Measurements from ENCODE around the gene COBL.

Gene COBL

DNA sequence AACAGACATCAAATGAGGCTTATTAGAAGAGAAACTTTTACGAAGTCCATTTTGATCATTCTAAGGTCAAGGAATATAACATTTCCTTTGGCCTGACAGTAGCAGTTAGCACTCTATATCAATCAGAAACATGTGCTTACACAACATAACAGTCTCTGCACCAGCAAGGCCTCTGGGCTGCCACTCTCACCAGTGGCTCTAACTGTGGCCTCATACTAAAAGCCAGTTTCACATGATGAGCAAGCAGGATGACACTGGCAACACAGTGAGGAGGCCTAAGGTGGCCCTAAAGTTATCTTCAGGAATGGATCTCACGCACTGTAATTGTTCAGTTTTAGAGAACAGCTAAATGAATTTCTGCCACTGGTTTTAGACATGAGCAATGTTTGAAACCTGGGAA lies 126.8 kb downstream of the COBL start:
- Mint-ChIP-seq H3K4me1 (peaks cover 12% of the 10 kb centered on the region), H3K9me3 (no peaks in the 10 kb centered on the region), H3K4me3 (no peak overlapping the region), H3K27me3 (ENCODE audit: low read depth, poor library complexity) (peaks cover under 1% of the 10 kb centered on the region), H3K36me3 (ENCODE audit: low read depth) (no peaks in the 10 kb centered on the region), H3K27ac (no peak overlapping the region)
- no peak for DNase-seq
- TF ChIP-seq, protein P1, sequence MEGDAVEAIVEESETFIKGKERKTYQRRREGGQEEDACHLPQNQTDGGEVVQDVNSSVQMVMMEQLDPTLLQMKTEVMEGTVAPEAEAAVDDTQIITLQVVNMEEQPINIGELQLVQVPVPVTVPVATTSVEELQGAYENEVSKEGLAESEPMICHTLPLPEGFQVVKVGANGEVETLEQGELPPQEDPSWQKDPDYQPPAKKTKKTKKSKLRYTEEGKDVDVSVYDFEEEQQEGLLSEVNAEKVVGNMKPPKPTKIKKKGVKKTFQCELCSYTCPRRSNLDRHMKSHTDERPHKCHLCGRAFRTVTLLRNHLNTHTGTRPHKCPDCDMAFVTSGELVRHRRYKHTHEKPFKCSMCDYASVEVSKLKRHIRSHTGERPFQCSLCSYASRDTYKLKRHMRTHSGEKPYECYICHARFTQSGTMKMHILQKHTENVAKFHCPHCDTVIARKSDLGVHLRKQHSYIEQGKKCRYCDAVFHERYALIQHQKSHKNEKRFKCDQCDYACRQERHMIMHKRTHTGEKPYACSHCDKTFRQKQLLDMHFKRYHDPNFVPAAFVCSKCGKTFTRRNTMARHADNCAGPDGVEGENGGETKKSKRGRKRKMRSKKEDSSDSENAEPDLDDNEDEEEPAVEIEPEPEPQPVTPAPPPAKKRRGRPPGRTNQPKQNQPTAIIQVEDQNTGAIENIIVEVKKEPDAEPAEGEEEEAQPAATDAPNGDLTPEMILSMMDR (IDR thresholded peaks at IDR 0.05): no peak

DNA sequence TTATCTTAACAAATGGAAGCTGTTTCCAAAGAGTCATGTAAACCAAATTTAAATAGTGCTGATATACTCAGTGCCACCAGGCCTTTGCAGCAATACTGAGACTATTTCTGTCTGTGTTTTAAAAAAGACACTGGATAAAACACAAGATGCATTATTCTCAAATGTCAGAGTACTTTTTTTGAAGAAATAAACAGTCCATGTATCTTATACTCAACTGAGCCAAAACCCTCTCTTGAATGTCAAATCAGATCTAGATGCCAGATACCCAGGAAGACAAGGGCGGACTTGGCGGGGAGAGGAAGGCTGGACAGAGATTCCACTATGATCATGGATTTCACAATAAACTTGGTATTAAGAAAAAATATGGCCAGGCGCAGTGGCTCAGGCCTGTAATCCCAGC lies 127.6 kb downstream of the COBL start:
- no peak overlapping the region for H3K27ac Mint-ChIP-seq
- no peaks in the 10 kb centered on the region for H3K9me3 Mint-ChIP-seq
- DNase-seq: no peak
- H3K36me3 Mint-ChIP-seq (ENCODE audit: low read depth): no peaks in the 10 kb centered on the region
- TF ChIP-seq, protein P1 (IDR thresholded peaks at IDR 0.05): no peak
- no peaks in the 10 kb centered on the region for H3K27me3 Mint-ChIP-seq (ENCODE audit: low read depth, poor library complexity)
- H3K4me3 Mint-ChIP-seq: no peak overlapping the region
- H3K4me1 Mint-ChIP-seq: peaks cover 12% of the 10 kb centered on the region

DNA sequence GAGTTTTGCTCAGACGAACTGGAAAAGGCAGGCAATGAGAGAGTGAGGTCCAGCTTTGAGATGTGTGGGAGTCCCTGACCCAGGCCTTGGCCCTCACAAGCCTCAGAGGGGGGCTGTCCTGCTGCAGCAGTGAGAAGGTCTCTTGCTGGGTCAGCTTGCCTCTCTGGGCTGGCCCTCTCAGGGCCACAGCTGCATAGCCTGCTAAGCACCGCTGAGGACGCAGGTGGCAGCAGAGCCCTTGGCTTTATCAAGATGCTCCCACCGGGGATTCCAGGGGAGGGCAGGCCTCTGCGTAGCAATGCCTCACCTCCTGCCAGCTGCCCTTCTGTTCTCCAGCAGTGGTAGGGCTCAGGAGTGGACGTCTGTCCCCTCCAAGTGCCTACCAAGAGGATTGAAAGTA lies 128.7 kb downstream of the COBL start:
- H3K4me1 Mint-ChIP-seq: peaks cover 13% of the 10 kb centered on the region
- TF ChIP-seq, protein P1 (IDR thresholded peaks at IDR 0.05): peak; percentile 59
- no peaks in the 10 kb centered on the region for H3K36me3 Mint-ChIP-seq (ENCODE audit: low read depth)
- H3K9me3 Mint-ChIP-seq: no peaks in the 10 kb centered on the region
- H3K27me3 Mint-ChIP-seq (ENCODE audit: low read depth, poor library complexity): no peaks in the 10 kb centered on the region
- H3K27ac Mint-ChIP-seq: no peak overlapping the region
- DNase-seq: peak; percentile 68
- H3K4me3 Mint-ChIP-seq: no peak overlapping the region

GRCh38 chr7:51186531-51186930 lies 130.1 kb downstream of the COBL start:
- no peak for DNase-seq
- no peak overlapping the region for H3K4me3 Mint-ChIP-seq
- H3K27ac Mint-ChIP-seq: no peak overlapping the region
- H3K9me3 Mint-ChIP-seq: no peaks in the 10 kb centered on the region
- peaks cover 25% of the 10 kb centered on the region for H3K4me1 Mint-ChIP-seq
- H3K36me3 Mint-ChIP-seq (ENCODE audit: low read depth): no peaks in the 10 kb centered on the region
- peaks cover 4% of the 10 kb centered on the region for H3K27me3 Mint-ChIP-seq (ENCODE audit: low read depth, poor library complexity)
- TF ChIP-seq, protein P1 (IDR thresholded peaks at IDR 0.05): no peak

DNA sequence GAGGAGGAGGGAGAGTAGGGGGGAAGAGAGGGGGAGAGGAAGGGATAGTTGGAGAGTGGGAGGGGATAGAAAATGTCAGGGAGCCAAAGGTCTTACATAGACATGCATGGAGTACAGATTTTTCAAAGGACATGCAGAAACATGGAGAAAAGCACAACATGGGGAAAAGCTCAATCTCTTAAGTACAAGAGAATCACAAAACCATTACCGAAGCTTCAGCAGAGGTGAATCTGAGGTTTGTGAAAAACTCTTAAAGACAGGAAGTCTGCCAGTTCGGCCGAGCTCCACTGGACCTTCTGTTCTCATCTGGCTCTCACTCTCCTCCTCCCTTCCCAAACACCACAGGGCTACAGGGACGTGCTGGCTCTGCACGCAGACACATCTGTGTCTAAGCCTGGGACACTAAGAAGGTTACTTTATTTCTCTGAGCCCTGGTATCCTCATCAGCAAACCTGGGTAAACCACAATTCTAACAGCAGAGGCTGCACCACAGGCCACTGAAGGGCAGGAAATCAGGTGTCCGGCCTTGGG lies 133.9 kb downstream of the COBL start:
- no peaks in the 10 kb centered on the region for H3K36me3 Mint-ChIP-seq (ENCODE audit: low read depth)
- no peak for DNase-seq
- H3K27ac Mint-ChIP-seq: no peak overlapping the region
- TF ChIP-seq, protein P1 (IDR thresholded peaks at IDR 0.05): no peak
- peaks cover 4% of the 10 kb centered on the region for H3K27me3 Mint-ChIP-seq (ENCODE audit: low read depth, poor library complexity)
- H3K9me3 Mint-ChIP-seq: no peaks in the 10 kb centered on the region
- H3K4me1 Mint-ChIP-seq: peaks cover 22% of the 10 kb centered on the region
- H3K4me3 Mint-ChIP-seq: no peak overlapping the region

GRCh38 chr7:51180092-51180491 lies 136.5 kb downstream of the COBL start:
- H3K36me3 Mint-ChIP-seq (ENCODE audit: low read depth): no peaks in the 10 kb centered on the region
- peaks cover 10% of the 10 kb centered on the region for H3K27me3 Mint-ChIP-seq (ENCODE audit: low read depth, poor library complexity)
- no peak overlapping the region for H3K27ac Mint-ChIP-seq
- H3K9me3 Mint-ChIP-seq: no peaks in the 10 kb centered on the region
- DNase-seq: no peak
- H3K4me1 Mint-ChIP-seq: peaks cover 27% of the 10 kb centered on the region
- H3K4me3 Mint-ChIP-seq: no peak overlapping the region
- TF ChIP-seq, protein P1 (IDR thresholded peaks at IDR 0.05): no peak
